ENCODE measurements around the gene PLCH1.

PLCH1 gene

GRCh38 chr3:155377071-155377470, 367.8 kb downstream of the PLCH1 start:
- H3K4me3 ChIP-seq (ENCODE audit: low read depth, low read length), result no peak overlapping the region
- TF ChIP-seq CTCF (IDR thresholded peaks at IDR 0.05; ENCODE audit: low read depth, low read length), result no peak

- no peak overlapping the region for H3K4me3 ChIP-seq (ENCODE audit: low read depth, low read length)
- TF ChIP-seq CTCF (IDR thresholded peaks at IDR 0.05; ENCODE audit: low read depth, low read length), result no peak
Measured at GRCh38 chr3:155372281-155372680, 372.6 kb downstream of the PLCH1 start.

- no peak overlapping the region for H3K4me3 ChIP-seq (ENCODE audit: low read depth, low read length)
- no peak for TF ChIP-seq CTCF (IDR thresholded peaks at IDR 0.05; ENCODE audit: low read depth, low read length)
Measured at GRCh38 chr3:155370764-155371503, 373.9 kb downstream of the PLCH1 start.

- no peak overlapping the region for H3K4me3 ChIP-seq (ENCODE audit: low read depth, low read length)
- TF ChIP-seq CTCF (IDR thresholded peaks at IDR 0.05; ENCODE audit: low read depth, low read length), result no peak
Measured at GRCh38 chr3:155370198-155370597, 374.7 kb downstream of the PLCH1 start.

- H3K4me3 ChIP-seq (ENCODE audit: low read depth, low read length), result no peak overlapping the region
- no peak for TF ChIP-seq CTCF (IDR thresholded peaks at IDR 0.05; ENCODE audit: low read depth, low read length)
Measured at GRCh38 chr3:155369735-155370134, 375.1 kb downstream of the PLCH1 start.

- no peak overlapping the region for H3K4me3 ChIP-seq (ENCODE audit: low read depth, low read length)
- no peak for TF ChIP-seq CTCF (IDR thresholded peaks at IDR 0.05; ENCODE audit: low read depth, low read length)
Measured at GRCh38 chr3:155369244-155369643, 375.6 kb downstream of the PLCH1 start.

- no peak overlapping the region for H3K4me3 ChIP-seq (ENCODE audit: low read depth, low read length)
- no peak for TF ChIP-seq CTCF (IDR thresholded peaks at IDR 0.05; ENCODE audit: low read depth, low read length)
Measured at GRCh38 chr3:155368786-155369185, 376.1 kb downstream of the PLCH1 start.

Data from WI38 (cell line).